Mesodermal cell (in vitro differentiated cells): ENCODE measurements around the gene GHSR.

ENCODE experiments used
- H3K27ac ChIP-seq: 2 replicates; pipeline ENCODE4 v1.7.0; 2013; ENCODE audit warnings: mild to moderate bottlenecking, low read depth, low read length, moderate library complexity; ENCODE audit not compliant: severe bottlenecking
- H3K36me3 ChIP-seq: 2 replicates; pipeline ENCODE4 v1.7.1; 2013; ENCODE audit warnings: mild to moderate bottlenecking, low read length, moderate library complexity; ENCODE audit not compliant: control insufficient read depth, insufficient read depth
- H3K4me1 ChIP-seq: one replicate; pipeline ENCODE4 v1.7.1; 2013; ENCODE audit warnings: mild to moderate bottlenecking, low read length; ENCODE audit not compliant: insufficient read depth, control insufficient read depth, poor library complexity, severe bottlenecking
- H3K4me3 ChIP-seq: 2 replicates; pipeline ENCODE4 v1.7.0; 2013; ENCODE audit warnings: low read length, control low read depth, mild to moderate bottlenecking; ENCODE audit not compliant: insufficient read depth, poor library complexity, severe bottlenecking; ENCODE audit errors: extremely low read depth
- H3K9me3 ChIP-seq: 2 replicates; pipeline ENCODE4 v1.7.1; 2013; ENCODE audit warnings: mild to moderate bottlenecking, low read length, moderate library complexity; ENCODE audit not compliant: control insufficient read depth
- WGBS, 2 experiments: methylation state at CpG; one replicate each; pipeline ENCODE4 v1.1.5; 2013; ENCODE audit warnings: missing lambda C conversion rate in 2 of 2; ENCODE audit not compliant: insufficient coverage in 2 of 2; 5-methylcytosine and 5-hydroxymethylcytosine counted together

GHSR gene

GRCh38 chr3:172464306-172464705 lies 16.1 kb upstream of the GHSR start:
- WGBS, 2 experiments, result 80 to 92% methylated on average over 1 to 2 of the region's 6 CpGs
- Histone ChIP-seq H3K27ac (no peak overlapping the region), H3K36me3 (no peaks in the 10 kb centered on the region), H3K9me3 (no peaks in the 10 kb centered on the region), H3K4me3 (no peak overlapping the region), H3K4me1 (peaks cover 19% of the 10 kb centered on the region)

- WGBS, 2 experiments, result 47 to 53% methylated on average over 5 of the region's 5 CpGs
- Histone ChIP-seq H3K36me3 (no peaks in the 10 kb centered on the region), H3K9me3 (no peaks in the 10 kb centered on the region), H3K4me1 (no peaks in the 10 kb centered on the region), H3K27ac (no peak overlapping the region), H3K4me3 (no peak overlapping the region)
Observed at GRCh38 chr3:172461530-172462138, 13.4 kb upstream of the GHSR start.

- no peaks in the 10 kb centered on the region for H3K9me3 ChIP-seq
- no peak overlapping the region for H3K27ac ChIP-seq
- no peaks in the 10 kb centered on the region for H3K4me1 ChIP-seq
- WGBS, 2 experiments, result 100% methylated on average over 2 of the region's 3 CpGs
- no peak overlapping the region for H3K4me3 ChIP-seq
- no peaks in the 10 kb centered on the region for H3K36me3 ChIP-seq
Observed at GRCh38 chr3:172456404-172456803, 8.1 kb upstream of the GHSR start.

- Histone ChIP-seq H3K4me3 (no peak overlapping the region), H3K27ac (no peak overlapping the region), H3K4me1 (no peaks in the 10 kb centered on the region), H3K36me3 (no peaks in the 10 kb centered on the region), H3K9me3 (no peaks in the 10 kb centered on the region)
Observed at GRCh38 chr3:172454180-172454579, 5.9 kb upstream of the GHSR start.

GRCh38 chr3:172449466-172450149 lies 1.4 kb upstream of the GHSR start:
- Histone ChIP-seq H3K36me3 (no peaks in the 10 kb centered on the region), H3K9me3 (no peaks in the 10 kb centered on the region), H3K4me1 (no peaks in the 10 kb centered on the region), H3K4me3 (no peak overlapping the region), H3K27ac (no peak overlapping the region)
- WGBS, 2 experiments, result 6% methylated on average over 32 to 33 of the region's 34 CpGs

GRCh38 chr3:172448661-172449465 lies 607 bp upstream of the GHSR start:
- Histone ChIP-seq H3K27ac (no peak overlapping the region), H3K4me1 (no peaks in the 10 kb centered on the region), H3K9me3 (no peaks in the 10 kb centered on the region), H3K36me3 (no peaks in the 10 kb centered on the region), H3K4me3 (no peak overlapping the region)
- 12 to 22% methylated on average over 26 to 37 of the region's 43 CpGs for WGBS, 2 experiments

- H3K4me3 ChIP-seq, result no peak overlapping the region
- no peaks in the 10 kb centered on the region for H3K9me3 ChIP-seq
- no peaks in the 10 kb centered on the region for H3K36me3 ChIP-seq
- WGBS, 2 experiments, result 75 to 86% methylated on average over 1 of the region's 3 CpGs
- no peaks in the 10 kb centered on the region for H3K4me1 ChIP-seq
- H3K27ac ChIP-seq, result no peak overlapping the region
Observed at GRCh38 chr3:172446198-172446597, 2.1 kb downstream of the GHSR start.

GRCh38 chr3:172444821-172445220 lies 3.4 kb downstream of the GHSR start:
- Histone ChIP-seq H3K27ac (no peak overlapping the region), H3K4me1 (no peaks in the 10 kb centered on the region), H3K9me3 (no peaks in the 10 kb centered on the region), H3K36me3 (no peaks in the 10 kb centered on the region), H3K4me3 (no peak overlapping the region)
- WGBS, 2 experiments, result 96 to 100% methylated on average over 1 to 4 of the region's 6 CpGs

GRCh38 chr3:172442606-172443005 lies 5.7 kb downstream of the GHSR start:
- no peak overlapping the region for H3K27ac ChIP-seq
- no peaks in the 10 kb centered on the region for H3K9me3 ChIP-seq
- no peaks in the 10 kb centered on the region for H3K36me3 ChIP-seq
- WGBS, 2 experiments, result 86 to 100% methylated on average over 1 of the region's 1 CpG
- H3K4me1 ChIP-seq, result no peaks in the 10 kb centered on the region
- H3K4me3 ChIP-seq, result no peak overlapping the region

- H3K36me3 ChIP-seq, result no peaks in the 10 kb centered on the region
- no peak overlapping the region for H3K27ac ChIP-seq
- H3K4me1 ChIP-seq, result no peaks in the 10 kb centered on the region
- no peaks in the 10 kb centered on the region for H3K9me3 ChIP-seq
- no CpG with 5 or more reads among the region's 5 CpGs for WGBS, 2 experiments
- no peak overlapping the region for H3K4me3 ChIP-seq
Observed at GRCh38 chr3:172441581-172441980, 6.7 kb downstream of the GHSR start.

- Histone ChIP-seq H3K4me1 (no peaks in the 10 kb centered on the region), H3K36me3 (no peaks in the 10 kb centered on the region), H3K9me3 (no peaks in the 10 kb centered on the region), H3K4me3 (no peak overlapping the region), H3K27ac (no peak overlapping the region)
- 71% methylated on average over 1 to 2 of the region's 4 CpGs for WGBS, 2 experiments
Observed at GRCh38 chr3:172438186-172438585, 10.1 kb downstream of the GHSR start.
